Activated naive CD4-positive, alpha-beta T cell treated with anti-CD3 and anti-CD28 coated beads, Interleukin-2, amount 50 U/mL, for 16 hours (primary cell): ENCODE results near the gene TRMT10B.
"Not testable (repeated sequence)": the region's sequence is repeated elsewhere in the genome, so short reads cannot be mapped to it uniquely, and the experiment has no call there.

Experiments used
- DNase-seq: peaks from one replicate; pipeline ENCODE4 v3.0.0-alpha.2; 2020

The TRMT10B gene

DNA sequence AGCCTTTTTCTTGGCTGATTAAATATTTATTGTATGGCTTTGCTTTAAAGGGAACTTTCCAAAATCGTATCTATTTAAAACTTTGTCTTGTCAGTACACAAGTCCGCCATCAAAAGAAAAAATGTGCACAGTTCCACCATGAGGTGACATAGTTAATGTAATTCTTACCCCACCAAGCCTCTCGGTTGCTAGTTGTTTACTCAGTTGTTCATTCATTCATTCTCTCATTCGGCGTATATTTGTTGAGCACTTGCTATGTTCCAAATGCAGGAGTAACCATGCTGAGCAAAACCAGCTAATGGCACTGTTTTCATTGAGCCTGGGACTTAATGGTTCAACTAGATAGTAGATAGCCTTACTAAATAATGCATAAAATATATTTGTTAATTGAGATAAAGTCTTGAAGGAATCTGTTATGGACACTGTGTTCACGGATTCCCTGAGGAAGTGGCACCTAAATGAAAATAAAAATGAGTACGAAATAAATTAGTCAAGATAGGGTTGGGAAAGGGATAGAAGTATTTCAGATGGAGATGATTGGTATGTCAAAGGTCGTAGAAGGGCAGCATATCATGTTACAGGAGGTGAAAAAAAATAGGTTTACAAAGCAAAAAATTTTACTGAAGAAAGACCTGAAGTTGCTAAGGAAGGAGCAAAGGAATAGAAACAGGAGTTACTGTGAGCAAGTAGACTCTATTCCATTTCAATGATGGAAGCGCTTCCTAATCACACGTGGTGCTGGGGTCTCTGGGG, 48.5 kb downstream of the TRMT10B start:
- DNase-seq: no peak

DNA sequence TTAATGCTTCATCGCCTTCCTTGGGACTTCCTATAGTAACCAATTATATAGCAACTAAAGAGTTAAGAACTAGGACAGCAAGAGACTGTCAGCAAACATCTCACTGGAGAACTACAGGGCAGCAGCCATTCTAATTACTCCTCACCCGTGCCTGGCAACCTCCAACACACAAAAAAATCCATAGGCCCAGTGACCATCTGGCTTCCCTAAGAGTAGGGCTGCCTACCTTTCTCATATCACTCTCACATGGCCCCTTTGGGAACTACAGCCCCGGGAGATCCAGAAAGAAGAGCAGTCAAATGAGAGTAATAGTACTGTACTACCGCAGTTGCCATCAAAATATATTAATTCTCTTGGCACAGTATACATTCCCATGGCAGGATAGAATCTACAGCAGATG, 52.7 kb downstream of the TRMT10B start:
- DNase-seq: no peak

DNA sequence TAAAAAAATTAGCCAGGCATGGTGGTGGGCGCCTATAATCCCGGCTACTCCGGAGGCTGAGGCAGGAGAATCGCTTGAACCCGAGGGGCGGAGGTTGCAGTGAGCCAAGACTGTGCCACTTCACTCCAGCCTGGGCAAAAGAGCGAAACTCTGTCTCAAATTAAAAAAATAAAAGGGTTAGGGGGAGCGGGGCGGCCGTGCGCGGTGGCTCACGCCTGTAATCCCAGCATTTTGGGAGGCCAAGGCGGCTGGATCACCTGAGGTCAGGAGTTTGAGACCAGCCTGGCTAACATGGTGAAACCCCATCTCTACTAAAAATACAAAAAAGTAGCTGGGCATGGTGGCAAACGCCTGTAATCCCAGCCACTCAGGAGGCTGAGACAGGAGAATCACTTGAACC, 56.1 kb downstream of the TRMT10B start:
- not testable (repeated sequence) for DNase-seq

DNA sequence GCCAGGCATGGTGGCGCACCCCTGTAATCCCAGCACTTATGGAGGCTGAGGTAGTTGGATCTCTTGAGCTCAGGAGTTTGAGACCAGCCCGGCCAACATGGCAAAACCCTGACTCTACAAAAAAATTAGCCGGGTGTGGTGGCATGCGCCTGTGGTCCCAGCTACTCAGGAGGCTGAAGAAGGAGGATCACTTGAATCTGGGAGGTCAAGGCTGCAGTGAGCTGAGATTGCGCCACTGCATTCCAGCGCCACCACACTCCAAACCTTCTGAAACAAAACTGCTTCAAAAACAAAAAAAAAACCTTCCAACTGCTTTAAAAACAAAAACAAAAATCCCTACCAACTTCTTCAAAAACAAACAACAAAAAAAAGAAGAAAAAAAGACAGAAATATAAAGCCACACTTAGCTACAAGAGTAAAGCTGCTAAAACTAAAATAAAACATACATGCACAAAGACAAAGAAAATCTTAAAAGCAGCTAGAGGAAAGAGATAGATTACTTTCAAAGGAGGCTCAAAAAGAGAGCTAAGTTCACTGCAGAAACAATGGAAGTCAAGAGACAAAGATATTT, 58.4 kb downstream of the TRMT10B start:
- DNase-seq: no peak

DNA sequence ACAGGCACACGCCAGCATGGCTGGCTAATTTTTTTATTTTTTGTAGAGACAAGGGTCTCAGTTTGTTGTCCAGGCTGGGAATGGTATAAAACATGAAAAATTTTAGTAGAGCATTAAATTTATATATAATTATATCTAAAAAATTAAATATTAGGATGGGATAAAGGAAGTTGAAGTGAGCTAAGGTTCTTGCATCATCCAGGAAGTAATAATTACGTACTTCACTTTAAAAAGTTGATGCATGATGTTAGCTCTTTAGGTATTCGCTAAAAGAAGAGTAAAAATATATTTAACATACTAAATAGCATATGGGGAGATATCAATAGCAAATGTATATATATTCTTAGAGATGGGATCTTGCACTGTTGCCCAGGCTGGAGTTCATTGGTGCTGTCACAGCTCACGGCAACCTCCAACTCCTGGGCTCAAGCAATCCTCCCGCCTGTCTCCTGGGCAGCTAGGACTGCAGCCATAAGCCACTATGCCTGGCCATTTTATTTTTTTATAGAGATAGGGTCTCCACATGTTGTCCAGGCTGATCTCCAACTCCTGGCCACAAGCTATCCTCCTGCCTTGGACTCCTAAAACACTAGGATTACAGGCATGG, 59.3 kb downstream of the TRMT10B start:
- no peak for DNase-seq

DNA sequence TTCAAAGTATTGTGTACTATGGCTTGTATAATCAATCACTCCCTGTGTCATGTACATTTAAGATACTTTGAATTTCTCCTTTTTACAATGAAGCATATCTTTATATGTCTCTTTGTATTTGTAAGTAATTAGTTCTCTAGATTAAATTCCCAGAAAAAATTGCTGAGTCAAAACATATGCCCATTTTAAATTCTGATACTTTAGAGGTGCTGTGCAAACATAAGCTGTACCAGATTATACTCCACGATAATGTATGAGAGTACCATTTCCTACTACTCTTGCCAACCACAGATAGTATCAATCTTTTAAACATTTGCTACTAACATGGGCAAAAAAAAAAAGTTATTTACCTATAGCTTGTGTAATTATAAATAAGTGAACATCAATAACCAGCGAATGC, 65.2 kb downstream of the TRMT10B start:
- no peak for DNase-seq

DNA sequence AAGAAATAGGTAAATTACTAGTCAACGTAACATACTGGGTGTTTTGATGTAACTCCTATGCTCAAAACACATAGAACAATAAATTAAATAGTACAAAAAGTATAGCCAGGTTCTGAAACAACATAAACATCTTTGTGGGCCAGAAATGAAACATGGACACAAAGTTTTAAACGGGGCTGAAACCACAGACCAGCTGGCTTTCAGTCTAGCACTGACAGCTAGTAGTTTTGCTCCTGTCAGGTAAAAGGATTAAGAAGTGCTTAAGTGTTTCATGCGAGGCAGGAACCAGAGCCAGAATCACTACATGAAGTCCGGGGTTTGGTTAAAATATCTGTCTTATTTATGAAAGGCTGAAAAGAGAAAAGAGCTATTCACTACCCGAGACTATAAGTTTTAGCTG, 66.5 kb downstream of the TRMT10B start:
- DNase-seq: no peak

DNA sequence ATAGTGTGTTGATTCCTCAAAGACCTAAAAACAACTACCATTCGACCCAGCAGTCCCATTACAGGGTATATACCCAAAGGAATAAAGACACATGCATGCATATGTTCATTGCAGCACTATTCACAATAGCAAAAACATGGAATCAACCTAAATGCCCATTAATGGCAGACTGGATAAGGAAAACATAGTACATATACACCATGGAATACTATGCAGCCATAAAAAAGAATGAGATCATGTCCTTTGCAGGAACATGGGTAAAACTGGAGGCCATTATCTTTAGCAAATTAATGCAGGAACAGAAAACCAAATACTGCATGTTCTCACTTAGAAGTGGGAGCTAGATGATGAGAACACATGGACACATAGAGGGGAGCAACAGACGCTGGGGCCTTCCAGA, 71.6 kb downstream of the TRMT10B start:
- DNase-seq: not testable (repeated sequence)

DNA sequence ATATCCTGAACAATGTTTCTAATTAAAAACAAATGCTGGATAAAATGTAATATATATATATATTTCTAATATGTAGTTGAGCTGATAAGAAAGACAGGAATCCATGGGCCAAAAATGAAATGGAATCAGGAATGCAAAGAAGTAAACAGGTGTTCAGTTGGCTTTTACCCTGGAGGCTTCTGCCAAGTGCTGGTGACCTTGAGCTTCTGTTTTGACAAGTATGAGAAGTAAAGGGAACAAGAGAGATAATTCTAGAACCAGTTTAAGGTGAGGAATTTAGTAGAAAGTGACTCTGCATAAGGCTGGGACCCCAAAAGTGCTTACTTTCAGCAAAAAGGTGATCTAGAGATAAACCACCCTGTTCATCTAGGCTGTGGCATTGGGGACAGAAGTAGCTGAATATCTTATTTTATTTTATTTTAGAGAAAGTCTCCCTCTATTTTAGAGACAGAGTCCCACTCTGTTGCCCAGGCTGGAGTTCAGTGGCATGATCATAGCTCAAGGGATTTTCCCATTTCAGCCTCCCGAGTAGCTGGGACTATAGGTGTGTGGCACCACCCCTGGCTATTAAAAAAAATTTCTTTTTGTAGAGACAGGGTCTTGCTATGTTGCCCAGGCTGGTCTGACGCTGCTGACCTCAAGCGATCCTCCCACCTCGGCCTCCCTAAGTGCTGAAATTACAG, 74.0 kb downstream of the TRMT10B start:
- DNase-seq: no peak
